LoVo (cell line): ENCODE results near the gene TSFM.

Source experiments
- DNase-seq: peaks from one replicate; pipeline ENCODE4 v3.0.0-alpha.2; 2016; ENCODE audit warnings: low spot score

Gene TSFM

GRCh38 chr12:57782608-57783465 lies at the start of gene TSFM:
TSFM (plus strand) TSS chr12:57782787; CDS start chr12:57782802, 15 bp downstream.
- DNase-seq = peak; percentile 99

DNA sequence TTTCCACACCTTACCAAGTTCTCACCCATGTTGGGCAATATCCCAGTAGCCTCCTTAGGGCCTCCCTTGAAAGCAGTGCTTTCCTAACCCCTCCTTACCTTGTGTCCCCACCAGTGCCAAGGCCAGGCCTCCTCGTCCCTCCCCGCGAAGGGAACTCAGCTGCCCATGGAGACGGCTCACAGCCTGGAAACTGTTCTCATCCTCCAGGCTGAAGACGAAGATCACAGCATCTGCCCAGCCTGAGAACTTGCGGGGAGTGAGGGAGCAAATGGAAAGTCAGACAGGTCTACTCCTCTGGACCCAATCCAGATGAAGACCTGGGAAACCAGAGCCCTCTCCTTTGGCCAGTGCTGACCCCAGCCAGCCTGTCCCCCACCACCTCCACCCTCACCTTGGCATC lies 48.7 kb upstream of the TSFM start:
- DNase-seq = no peak

- DNase-seq = no peak
Observed at GRCh38 chr12:57734591-57734990, 48.0 kb upstream of the TSFM start.

DNA sequence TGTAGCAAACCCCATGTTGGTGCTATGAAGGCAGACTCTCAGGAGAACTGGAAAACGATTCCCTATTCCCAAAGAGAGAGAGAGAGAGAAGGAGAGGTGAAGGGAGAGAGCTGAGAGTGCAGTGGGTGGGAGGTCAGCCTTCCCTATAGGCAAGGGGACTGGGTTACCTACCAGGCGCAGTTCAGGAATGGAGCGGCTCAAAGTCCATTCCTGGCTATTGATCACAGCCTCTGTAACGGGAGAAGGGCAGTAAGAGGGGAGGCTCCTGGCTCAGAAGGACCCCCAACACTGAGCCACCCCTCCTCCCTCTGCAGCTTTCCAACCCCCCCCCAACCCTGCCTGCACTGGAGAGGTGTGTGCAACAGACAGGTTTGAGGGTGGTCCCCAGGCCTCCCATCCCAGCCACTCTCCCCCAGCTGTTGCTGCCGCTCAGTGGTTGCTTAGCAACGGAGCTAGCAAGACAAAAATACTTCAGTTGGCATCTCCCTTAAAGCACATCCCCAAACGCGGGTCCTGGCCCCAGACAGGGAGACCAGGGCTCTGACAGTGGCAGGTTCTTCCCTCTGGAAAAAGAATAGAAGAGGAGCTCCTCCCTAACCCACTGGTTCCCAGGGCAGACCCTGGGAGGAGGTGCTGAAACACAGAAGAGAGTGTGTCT lies 47.3 kb upstream of the TSFM start:
- DNase-seq = no peak

GRCh38 chr12:57735952-57736740 lies 46.4 kb upstream of the TSFM start:
- no peak for DNase-seq

DNA sequence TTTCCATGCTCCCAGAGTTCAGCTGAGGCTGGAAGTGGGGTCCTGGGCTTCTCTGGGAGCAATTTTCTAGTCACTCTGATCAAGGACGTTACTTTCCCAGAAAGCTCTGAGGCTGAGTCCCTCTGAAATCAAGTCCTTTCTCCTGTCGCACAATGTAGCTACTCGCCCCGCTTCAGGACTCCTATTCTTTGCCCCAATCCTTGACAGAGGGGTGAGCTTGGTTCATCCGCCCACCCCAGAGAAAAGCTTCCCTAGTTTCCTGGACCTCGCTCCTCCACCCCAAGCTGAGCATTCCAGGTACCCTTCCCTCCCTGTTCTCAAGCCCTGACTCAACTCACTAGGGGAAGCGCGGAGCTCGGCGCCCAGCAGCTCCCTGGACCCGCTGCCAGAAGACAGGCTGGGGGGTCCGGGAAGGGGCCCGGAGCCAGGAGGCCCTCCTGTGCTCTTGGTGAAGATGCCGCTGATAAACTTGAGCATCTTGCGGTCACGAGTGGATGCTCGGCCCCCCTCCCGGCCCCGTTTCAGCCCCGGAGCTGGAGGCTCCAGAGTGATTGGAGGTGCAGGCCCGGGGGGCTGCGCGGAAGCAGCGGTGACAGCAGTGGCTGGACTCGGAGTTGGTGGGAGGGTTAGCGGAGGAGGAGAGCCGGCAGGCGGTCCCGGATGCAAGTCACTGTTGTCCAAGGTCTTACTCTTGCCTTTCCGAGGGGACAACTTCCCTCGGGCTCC lies 45.7 kb upstream of the TSFM start:
- DNase-seq = no peak

DNA sequence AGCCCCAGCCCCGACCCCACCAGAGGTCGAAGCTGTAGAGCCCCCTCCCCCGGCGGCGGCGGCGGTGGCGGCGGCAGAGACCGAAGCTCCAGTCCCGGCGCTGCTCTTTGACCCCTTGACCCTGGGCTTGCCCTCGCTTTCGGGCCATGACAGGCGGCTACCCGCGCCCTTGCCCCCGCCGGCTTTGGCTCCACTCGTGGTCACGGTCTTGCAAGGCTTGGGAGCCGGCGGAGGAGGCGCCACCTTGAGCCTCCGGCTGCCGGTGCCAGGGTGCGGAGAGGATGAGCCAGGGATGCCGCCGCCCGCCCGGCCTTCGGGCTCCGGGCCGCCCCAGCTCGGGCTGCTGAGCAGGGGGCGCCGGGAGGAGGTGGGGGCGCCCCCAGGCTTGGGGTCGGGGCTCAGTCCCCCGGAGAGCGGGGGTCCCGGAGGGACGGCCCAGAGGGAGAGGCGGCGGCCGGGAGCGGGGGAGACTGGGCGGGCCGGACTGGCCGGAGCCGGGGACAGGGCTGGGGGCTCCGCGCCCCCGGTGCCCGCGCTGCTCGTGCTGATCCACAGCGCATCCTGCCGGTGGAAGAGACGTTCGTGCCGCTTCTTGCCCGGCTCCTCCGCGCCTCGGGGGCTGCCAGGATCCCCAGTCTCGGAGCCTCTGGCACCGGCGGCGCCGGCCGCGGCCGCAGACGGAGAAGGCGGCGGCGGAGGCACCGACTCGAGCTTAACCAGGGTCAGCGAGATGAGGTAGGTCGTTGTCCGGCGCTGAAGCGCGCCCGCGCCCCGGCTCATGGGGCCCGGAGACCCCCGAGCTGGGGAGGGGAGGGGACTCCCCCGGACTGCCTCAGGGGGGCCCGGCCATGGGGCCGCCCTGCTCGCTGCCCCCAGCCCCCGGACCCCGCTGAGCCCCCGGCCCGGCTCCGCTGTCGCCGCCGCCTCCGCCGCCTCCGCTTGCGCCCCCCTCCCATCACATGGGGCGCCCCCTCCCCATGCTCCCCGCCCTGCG lies 44.8 kb upstream of the TSFM start:
- no peak for DNase-seq

GRCh38 chr12:57738661-57739237 lies 43.8 kb upstream of the TSFM start, which contains the start of gene AGAP2:
AGAP2 (minus strand) TSS chr12:57738742; CDS start chr12:57738246, 496 bp downstream.
- no peak for DNase-seq

- DNase-seq = no peak
Observed at GRCh38 chr12:57739387-57739786, 43.2 kb upstream of the TSFM start.

DNA sequence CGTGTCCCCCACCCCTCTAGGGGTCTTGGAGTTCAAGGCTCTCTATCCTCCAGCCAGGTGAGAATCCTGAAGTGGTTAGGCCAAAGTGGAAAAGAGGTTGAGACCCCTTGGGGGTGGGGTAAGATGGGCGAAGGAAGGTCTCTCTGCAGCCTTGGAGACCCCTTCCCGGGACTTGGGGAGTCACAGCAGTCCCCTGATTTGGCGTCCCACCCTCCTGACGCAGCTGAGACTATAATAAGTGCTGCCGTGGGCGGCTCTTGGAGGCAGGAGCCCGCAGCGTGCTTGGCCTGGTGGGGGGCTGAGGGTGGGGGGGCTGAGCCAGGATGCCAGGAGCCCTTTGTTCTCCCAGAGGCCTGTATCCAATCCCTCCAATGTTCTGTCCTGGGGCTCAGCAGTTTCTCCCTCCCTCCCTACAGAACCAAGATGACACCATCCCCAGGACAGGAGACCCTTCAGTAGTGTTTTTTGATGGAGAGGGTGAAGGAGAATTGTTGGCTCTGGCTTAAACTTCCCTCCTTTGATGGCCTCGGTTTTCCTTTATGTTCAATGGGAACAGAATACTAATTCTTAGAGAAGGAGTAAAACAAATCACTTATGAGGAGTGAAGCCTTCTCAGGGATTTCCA lies 42.6 kb upstream of the TSFM start:
- DNase-seq = no peak

DNA sequence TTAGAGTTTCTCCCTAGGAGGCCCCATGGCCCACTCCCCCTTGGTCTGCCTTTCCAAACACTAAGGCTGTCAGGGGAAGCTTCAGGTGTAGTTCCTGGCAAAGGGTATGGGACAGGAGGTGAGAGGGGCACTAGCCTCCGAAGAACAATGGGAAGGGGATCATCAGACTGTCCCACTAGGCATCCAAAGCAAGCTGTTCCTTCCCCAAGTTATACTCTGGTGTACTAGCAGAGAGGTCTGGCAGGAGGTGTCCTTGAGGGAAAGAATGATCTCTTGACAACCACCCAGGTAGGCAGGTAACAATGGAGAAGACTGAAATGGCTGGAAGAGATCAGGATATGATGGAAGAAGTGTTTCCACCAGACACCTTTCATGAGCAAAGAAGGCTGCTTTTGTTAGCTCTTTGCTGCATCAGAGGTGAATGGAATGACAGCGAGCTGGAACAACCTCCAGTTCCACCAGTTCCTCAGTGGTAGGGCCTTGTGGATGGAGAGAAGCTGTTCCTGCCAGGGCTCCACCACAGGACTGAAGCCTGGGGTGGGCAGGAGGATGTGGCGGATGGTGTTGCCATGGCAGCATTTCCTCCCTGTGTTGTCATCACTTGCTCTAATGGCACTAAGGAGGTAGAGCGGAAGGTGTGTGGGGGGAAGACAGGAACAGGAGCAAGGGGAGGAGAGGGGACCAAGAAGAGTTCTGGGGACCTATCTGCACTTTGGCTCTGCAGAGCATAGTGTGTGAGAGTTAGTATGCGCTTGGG lies 41.8 kb upstream of the TSFM start:
- DNase-seq = no peak

GRCh38 chr12:57741413-57741789 lies 41.2 kb upstream of the TSFM start:
- no peak for DNase-seq

DNA sequence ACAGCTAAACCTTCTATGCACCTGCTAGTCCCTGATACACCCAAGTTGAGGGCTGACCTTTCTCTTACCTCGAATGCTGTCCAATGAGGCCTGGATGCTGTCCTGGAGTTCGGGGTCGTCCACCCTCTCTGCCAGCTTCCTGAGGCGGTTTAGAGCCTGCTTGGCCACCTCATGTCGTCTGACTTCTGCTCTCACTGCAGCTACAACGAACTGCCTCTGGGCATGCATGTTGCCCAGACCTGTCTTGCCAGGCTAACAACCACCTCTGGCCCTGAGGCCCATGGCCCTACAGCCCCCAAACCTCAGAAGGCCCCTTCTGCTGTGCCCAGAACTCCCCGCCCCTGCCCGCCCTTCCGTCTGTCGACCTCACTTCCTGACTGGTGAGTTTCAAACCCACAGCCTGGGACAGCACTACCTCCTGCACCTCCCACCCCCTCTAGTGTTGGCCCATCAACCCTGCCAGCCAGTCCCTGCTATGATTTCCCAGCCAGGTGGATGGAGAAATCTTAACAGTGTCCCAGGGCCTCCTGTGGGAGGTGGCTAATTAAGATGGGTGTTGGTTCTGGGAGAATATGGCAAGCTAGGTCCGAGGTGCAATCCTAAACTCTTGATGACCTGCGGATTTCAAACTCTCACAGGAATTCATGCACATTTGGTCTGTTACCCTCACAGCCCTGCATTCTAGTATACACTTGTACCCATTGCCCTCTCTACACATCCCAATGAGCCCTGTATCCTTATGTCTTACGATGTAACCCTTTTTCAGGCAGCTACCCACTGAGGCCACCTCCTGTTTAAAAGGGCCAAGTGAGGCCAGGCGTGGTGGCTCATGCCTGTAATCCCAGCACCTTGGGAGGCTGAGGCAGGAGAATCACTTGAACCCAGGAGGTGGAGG lies 40.5 kb upstream of the TSFM start:
- no peak for DNase-seq

- DNase-seq = no peak
Observed at GRCh38 chr12:57743769-57744168, 38.8 kb upstream of the TSFM start.

DNA sequence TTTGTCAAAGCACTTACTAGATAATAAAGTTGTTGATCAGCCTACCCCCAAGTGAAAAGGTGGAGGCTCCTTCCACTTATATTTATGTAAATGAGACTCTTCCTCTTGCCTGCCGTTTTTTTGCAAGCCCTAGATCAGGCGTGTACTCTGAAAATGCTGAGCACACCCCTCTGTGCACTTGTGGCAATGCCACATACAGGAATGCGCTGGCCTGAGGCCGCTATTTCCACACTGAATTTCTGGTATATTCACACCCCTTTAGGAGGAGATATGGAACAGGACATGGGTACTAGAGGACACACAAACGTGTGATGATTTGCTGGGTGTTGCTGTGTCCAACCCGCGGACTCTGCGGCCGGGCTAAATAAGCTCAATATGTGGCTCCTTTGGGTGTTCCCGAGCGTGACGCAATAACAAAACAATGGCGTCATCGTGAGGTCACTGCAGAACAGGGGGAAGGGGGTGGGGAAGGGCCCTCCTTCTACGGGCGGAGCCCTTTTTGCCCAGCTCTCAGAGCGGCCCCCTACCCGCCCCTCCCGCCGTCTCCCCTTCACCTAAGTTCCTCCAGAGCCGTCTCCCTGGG lies 38.3 kb upstream of the TSFM start:
- peak; percentile 85 for DNase-seq

DNA sequence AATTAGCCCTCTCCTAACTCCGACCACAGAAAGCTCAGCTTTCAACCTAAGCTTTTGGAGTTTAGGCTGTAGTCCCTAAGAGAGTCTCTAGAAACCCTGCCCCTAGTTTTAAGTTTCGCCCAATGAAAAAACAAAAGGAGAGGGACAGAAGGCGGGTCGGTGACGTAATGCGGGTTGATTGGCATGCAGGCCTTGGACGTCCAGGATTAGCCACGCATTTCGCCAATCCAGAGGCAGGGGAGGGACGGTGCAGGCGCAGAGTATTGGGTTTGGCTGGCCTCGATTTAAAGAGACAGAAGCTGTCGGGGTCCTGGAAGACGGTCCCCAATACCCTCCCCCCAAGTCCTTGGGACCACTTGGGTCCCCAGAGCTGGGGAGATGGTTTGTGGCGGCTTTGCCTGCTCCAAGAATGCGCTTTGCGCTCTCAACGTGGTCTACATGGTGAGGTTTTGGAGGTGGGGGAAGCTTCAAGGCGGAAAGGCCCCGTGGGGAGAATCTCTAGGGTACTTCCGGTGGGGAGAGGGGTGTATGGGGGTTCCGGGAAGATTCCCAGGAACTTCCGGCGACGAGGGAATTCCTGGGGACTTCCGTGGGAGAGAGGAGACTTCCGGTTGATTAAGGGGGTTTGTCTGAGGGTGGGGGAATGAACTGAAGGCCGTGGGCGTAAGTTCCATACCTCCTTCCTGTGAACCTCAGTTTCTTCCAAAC lies 37.7 kb upstream of the TSFM start, which contains the start of gene TSPAN31:
Gene TSPAN31, plus strand, starts transcription at position 263 of the 708 bp plus-strand sequence. Its CDS starts 116 bp downstream, at position 379.
- DNase-seq = peak; percentile 100

DNA sequence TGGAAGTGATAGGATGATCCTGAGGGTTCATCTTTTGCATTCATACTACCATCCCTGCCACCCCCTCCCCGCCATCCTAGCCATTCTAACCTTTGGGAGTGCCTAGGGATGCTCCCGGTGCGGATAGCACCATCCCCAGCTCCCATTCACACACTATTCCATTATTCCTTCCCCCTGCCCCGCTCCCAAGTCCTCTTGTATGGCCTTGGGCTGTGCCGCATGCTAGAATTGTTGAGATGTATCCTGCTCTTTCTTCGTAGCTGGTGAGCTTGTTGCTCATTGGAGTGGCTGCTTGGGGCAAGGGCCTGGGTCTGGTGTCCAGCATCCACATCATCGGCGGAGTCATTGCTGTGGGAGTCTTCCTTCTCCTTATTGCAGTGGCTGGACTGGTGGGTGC lies 37.1 kb upstream of the TSFM start:
- DNase-seq = no peak
